ENCODE measurements around the gene ELOVL6. TPM values are rescaled to one million over a fixed set of nuclear protein-coding genes. Genes with fewer than 3 reads are reported as not detected.

ELOVL6 gene
- total and polyA plus RNA-seq, 9 of the 15 experiments (the other 6 are each of a cell fraction or from before 2014, with no cell fraction given), result 18.3 to 82.6 (median 46.0) TPM

DNA sequence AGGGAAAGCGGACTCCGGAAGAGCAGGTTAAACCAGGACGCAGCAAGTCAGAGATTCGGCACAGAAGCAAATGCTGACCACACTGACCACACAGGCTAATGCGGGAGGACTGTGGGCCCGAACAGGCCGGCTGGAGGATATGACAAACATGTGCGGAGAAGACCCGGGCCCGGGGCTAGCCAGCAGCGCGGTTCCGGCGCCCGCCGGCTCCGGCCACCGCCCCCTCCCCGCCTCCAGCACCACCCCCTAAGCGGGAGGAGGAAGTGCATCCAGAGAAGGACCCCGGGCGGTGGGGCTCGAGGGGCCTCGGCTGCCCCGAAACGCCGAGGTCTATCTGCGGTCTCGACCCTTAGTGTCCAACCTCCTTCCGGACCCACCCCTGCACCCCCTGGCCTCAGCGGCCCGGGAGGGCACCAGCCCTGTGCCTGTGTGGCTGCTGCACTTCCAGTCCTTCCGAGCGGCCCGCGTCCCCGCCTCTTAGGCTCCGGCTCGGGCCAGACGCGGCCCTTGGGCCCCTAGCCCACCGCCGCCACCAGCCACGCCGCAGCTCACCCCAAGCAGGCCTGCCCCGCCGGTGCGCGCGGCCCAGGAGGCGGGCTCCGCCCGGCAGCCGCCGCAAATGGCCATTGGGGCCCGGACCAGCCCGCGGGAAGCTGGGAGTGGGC, 2.1 kb downstream of the ELOVL6 start (continued):
- 0 out of 4 replicates have a peak, but pooled peaks of 1 of the 2 experiments have one; percentile 9 for TF ChIP-seq TRIM24 (IDR thresholded peaks at IDR 0.05)
- TF ChIP-seq, protein P1, sequence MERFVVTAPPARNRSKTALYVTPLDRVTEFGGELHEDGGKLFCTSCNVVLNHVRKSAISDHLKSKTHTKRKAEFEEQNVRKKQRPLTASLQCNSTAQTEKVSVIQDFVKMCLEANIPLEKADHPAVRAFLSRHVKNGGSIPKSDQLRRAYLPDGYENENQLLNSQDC (CRISPR knock-in tag; IDR thresholded peaks at IDR 0.05), result no peak
- TF ChIP-seq TBL1XR1 (IDR thresholded peaks at IDR 0.05; ENCODE audit: low read length in 2 of 2), result no peak
- no peak for TF ChIP-seq NFIX (CRISPR knock-in tag; IDR thresholded peaks at IDR 0.05; ENCODE audit: low read depth)
- TF ChIP-seq PRMT5 (CRISPR knock-in tag; IDR thresholded peaks at IDR 0.05), result no peak
- no peak for TF ChIP-seq ZFP30 (CRISPR knock-in tag; IDR thresholded peaks at IDR 0.05; ENCODE audit: borderline replicate concordance)
- TF ChIP-seq MYNN (IDR thresholded peaks at IDR 0.05), result no peak
- TF ChIP-seq MYNN (CRISPR knock-in tag; IDR thresholded peaks at IDR 0.05), result no peak
- TF ChIP-seq SIN3A (IDR thresholded peaks at IDR 0.05; ENCODE audit: borderline replicate concordance in 2 of 2, control insufficient read depth in 1 of 2, low read depth in 2 of 2, low read length in 2 of 2), result peak; percentile 33 to 61; a peak in 1 of 4 replicates
- no peak for TF ChIP-seq TFAM (CRISPR knock-in tag; conservative IDR thresholded peaks at IDR 0.05)
- TF ChIP-seq POU5F1 (IDR thresholded peaks at IDR 0.05; ENCODE audit: borderline replicate concordance, low read depth, low read length, partially characterized antibody), result no peak
- peak; percentile 74 for TF ChIP-seq SUPT5H (IDR thresholded peaks at IDR 0.05)
- TF ChIP-seq SNRNP70 (optimal IDR thresholded peaks at IDR 0.05; ENCODE audit: low read depth, low read length), result no peak
- TF ChIP-seq CCNT2 (IDR thresholded peaks at IDR 0.05; ENCODE audit: borderline replicate concordance, extremely low read depth, insufficient read length, low read depth, low read length), result peak; percentile 79
- TF ChIP-seq BRD9 (IDR thresholded peaks at IDR 0.05; ENCODE audit: low read depth, partially characterized antibody), result peak; percentile 77
- TF ChIP-seq ESRRB (CRISPR knock-in tag; IDR thresholded peaks at IDR 0.05; ENCODE audit: borderline replicate concordance), result no peak
- TF ChIP-seq, protein P2, sequence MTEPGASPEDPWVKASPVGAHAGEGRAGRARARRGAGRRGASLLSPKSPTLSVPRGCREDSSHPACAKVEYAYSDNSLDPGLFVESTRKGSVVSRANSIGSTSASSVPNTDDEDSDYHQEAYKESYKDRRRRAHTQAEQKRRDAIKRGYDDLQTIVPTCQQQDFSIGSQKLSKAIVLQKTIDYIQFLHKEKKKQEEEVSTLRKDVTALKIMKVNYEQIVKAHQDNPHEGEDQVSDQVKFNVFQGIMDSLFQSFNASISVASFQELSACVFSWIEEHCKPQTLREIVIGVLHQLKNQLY (CRISPR knock-in tag; conservative IDR thresholded peaks at IDR 0.05), result no peak
- TF ChIP-seq, protein P3, sequence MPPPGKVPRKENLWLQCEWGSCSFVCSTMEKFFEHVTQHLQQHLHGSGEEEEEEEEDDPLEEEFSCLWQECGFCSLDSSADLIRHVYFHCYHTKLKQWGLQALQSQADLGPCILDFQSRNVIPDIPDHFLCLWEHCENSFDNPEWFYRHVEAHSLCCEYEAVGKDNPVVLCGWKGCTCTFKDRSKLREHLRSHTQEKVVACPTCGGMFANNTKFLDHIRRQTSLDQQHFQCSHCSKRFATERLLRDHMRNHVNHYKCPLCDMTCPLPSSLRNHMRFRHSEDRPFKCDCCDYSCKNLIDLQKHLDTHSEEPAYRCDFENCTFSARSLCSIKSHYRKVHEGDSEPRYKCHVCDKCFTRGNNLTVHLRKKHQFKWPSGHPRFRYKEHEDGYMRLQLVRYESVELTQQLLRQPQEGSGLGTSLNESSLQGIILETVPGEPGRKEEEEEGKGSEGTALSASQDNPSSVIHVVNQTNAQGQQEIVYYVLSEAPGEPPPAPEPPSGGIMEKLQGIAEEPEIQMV (tag; conservative IDR thresholded peaks at IDR 0.05; ENCODE audit: low read depth), result no peak
- no peak; a peak in 1 of 3 replicates for TF ChIP-seq CBX3 (IDR thresholded peaks at IDR 0.05; ENCODE audit: borderline replicate concordance in 1 of 2, low read length in 2 of 2)
- peak; percentile 36 for TF ChIP-seq TAF9B (IDR thresholded peaks at IDR 0.05; ENCODE audit: partially characterized antibody)
- TF ChIP-seq, protein P4, sequence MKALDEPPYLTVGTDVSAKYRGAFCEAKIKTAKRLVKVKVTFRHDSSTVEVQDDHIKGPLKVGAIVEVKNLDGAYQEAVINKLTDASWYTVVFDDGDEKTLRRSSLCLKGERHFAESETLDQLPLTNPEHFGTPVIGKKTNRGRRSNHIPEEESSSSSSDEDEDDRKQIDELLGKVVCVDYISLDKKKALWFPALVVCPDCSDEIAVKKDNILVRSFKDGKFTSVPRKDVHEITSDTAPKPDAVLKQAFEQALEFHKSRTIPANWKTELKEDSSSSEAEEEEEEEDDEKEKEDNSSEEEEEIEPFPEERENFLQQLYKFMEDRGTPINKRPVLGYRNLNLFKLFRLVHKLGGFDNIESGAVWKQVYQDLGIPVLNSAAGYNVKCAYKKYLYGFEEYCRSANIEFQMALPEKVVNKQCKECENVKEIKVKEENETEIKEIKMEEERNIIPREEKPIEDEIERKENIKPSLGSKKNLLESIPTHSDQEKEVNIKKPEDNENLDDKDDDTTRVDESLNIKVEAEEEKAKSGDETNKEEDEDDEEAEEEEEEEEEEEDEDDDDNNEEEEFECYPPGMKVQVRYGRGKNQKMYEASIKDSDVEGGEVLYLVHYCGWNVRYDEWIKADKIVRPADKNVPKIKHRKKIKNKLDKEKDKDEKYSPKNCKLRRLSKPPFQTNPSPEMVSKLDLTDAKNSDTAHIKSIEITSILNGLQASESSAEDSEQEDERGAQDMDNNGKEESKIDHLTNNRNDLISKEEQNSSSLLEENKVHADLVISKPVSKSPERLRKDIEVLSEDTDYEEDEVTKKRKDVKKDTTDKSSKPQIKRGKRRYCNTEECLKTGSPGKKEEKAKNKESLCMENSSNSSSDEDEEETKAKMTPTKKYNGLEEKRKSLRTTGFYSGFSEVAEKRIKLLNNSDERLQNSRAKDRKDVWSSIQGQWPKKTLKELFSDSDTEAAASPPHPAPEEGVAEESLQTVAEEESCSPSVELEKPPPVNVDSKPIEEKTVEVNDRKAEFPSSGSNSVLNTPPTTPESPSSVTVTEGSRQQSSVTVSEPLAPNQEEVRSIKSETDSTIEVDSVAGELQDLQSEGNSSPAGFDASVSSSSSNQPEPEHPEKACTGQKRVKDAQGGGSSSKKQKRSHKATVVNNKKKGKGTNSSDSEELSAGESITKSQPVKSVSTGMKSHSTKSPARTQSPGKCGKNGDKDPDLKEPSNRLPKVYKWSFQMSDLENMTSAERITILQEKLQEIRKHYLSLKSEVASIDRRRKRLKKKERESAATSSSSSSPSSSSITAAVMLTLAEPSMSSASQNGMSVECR (CRISPR knock-in tag; IDR thresholded peaks at IDR 0.05), result no peak; the same call in 1 of the 2 replicates
- no peak for TF ChIP-seq ZNF436 (CRISPR knock-in tag; IDR thresholded peaks at IDR 0.05)
